NCI-H82 treated with DMSO at 0.1 percent for 48 hours (cell line): Measurements from ENCODE around the gene ATPAF2.

ENCODE experiments used
- DNase-seq: peaks from one replicate; lab custom pipeline; 2025; ENCODE audit not compliant: unreplicated experiment; lab: John Stamatoyannopoulos, UW

Gene ATPAF2

DNA sequence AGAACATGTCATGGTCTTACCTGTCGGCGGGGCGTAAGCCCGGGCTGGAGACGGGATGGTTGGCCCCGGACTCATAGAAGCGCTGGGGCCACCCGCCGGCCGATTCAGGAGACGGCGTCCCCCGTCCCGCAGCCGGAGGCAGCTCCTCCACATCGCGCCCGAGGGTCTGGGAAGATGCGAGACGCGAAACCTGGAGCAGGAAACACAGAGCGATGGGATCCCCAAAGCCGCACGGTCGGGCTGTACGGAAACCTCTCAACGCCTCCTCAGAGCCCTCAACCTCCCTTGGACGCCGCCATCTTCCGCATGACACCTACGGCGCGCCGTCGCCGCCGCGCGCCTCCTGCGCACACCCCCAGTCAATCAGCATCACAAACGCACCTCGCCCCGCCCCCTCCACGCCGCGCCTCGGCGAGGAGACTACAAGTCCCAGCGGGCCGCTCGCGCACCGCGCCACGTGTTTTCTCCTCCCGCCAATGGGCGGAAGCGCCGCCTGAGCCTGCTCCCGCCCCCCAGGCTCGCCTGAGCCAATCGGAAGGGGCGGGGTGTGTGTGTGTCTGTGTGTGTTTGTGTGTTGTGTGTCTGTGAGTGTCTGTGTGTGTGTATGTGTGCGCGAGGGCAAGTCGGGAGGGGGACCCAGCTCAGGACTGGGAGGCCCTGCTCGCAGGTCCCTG lies at the start of gene ATPAF2, which contains the start of gene GID4:
Gene ATPAF2 (minus strand): TSS at position 308 of the 674 bp plus-strand sequence. CDS start 155 bp downstream, at position 153.
Gene GID4 (plus strand): TSS at position 548 of the 674 bp plus-strand sequence. CDS start 57 bp downstream, at position 605.
- DNase-seq: peak; percentile 96

DNA sequence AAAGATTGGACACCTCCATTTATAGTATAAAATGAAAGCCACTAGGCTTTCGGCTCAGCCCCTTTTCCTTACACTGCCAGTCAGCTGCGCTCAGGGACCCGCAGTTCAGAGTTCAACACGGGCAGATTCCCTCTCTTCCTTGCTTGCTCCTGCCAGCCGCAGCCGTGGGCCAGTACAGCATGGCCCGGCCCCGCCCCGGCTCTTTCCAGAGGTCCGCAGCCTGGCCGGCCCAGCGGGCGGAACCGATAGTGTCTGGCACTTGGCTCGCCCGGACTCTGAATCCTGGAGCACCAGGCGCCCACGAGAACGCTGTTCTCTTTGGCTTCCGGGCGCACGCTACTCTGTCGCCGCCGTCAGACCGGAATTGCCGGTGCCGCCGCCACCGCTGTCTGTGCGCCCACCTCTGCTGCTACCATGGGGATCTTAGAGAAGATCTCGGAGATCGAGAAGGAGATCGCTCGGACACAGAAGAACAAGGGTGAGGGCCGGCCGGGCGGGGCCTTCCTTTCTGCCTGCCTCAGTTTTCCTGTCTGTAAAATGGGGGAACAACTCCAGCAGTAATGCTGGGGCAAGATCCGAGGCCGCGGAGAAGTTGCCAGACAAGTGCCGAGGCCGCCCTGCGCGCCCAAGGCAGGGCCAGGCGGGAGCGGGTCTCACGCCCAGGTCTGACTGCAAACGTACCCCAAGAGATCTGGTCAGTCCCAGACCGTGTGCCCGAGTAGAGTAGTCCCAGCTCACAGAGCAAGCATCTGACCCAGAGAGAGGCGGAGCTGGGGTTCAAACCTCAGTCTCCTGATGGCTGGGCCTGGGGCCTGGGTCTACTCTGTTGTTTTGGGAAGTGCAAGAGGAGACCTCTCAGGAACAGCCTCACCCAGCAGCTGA lies 48.9 kb upstream of the ATPAF2 start, which contains the start of gene DRG2:
Gene DRG2 (plus strand): TSS at position 339 of the 882 bp plus-strand sequence. CDS start 76 bp downstream, at position 415.
- DNase-seq: peak; percentile 83

DNA sequence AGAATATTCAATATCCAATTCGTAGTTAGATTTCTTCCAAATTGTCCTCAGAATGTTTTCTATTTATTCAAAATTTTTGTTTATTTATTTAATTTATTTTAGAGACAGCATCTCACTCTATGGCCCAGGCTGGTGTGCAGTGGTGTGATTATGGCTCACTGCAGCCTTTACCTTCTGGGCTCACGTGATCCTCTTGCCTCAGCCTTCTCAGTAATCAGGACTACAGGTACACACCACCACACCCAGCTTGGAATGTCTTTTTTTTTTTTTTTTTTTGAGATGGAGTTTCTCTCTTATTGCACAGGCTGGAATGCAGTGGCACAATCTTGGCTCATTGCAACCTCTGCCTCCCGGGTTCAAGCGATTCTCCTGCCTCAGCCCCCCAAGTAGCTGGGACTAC lies 45.3 kb upstream of the ATPAF2 start:
- no peak for DNase-seq

GRCh38 chr17:18079543-18079942 lies 40.6 kb upstream of the ATPAF2 start:
- DNase-seq: no peak

DNA sequence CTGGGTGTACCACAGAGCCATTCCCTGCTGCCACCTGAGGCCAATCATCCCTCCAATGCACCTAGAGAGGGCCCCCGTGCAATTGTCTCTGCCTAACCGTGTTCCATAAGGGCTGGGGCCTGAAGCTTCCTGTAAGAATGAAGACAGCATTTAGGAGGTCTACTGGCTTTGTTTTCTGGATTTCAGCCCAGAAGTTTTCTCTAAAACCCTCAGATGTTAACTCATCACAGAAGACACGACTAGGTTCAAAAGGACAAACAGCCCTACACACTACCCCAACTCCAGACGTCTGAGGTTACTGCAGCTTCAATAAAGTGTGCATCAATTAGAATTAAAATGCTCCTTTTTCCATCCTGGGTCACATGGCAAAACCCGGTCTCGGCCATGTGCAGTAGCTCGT lies 38.0 kb upstream of the ATPAF2 start:
- peak; percentile 12 for DNase-seq

GRCh38 chr17:18074566-18075272 lies 35.8 kb upstream of the ATPAF2 start:
- no peak for DNase-seq

DNA sequence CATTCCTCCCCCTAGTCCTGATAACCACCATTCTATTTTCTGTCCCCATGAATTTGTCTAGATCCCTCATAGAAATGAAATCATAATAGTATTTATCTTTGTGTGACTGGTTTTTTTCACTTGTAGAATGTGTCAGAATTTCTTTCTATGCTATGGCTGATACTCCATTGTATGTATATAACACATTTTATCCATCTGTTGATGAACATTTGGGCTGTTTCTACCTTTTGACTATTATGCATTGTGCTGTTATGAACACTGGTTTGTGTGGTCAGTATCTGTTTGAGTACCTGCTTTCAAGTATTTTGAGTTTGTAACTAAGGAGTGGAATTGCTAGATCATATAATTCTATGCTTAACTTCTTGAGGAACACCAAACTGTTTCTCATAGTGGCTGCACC lies 32.8 kb upstream of the ATPAF2 start:
- no peak for DNase-seq

DNA sequence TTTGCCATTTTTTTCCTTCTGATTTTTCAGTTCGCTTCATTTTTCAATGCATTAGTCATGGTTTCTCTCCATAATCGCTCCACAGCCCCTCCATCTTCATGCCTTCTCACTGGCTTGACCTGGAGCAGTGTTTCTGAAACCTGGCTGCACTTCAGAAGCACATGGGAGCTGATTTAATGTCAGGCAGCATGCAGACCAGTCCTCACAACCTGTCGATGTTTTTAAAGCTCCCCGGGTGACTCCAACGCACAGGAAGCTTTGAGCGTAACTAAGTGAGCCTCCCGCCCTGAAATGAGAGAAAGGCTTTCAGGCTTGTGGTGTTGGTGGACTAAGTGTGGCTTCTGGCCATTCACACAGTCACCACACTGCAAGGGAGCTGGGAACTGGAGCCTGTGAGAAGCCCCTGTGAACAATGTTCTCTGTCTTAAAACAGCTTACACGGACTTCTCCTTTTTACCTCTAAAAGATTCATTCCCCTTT lies 31.9 kb upstream of the ATPAF2 start:
- peak; percentile 43 for DNase-seq

DNA sequence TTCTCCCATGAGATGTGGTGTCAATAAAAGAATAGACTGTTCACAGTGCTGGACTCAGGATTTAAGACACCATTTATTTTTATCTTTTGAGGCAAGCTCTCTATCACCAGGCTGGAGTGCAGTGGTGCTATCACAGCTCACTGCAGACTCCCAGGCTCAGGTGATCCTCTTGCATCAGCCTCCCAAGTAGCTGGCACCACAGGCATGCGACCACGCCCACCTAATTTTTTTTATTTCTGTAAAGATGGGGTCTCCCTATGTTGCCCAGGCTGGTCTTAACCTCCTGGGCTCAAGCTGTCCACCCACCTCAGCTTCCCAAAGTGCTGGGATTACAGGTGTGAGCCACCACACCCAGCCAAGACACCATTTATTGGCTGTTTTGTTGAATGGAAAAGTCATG lies 30.1 kb upstream of the ATPAF2 start:
- DNase-seq: no peak

DNA sequence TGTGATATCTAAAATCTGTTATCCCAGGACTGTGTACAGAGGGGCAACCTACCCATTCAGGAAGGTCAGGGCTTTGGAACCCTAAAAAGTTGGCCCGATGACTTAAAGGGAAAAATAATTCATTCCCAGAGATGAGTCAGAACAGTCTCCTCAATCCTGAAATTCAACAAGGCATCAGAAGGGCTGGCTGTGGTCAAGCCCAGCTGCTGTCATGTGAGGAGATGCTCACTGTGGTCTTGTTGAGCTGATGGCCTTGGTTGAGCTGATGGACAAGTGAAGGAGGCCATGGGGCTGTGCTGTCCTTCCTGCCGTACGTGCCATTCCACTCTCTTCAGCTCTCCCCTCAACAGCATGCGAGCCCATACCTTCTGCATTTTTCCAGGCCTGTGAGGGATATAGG lies 27.9 kb upstream of the ATPAF2 start:
- no peak for DNase-seq

DNA sequence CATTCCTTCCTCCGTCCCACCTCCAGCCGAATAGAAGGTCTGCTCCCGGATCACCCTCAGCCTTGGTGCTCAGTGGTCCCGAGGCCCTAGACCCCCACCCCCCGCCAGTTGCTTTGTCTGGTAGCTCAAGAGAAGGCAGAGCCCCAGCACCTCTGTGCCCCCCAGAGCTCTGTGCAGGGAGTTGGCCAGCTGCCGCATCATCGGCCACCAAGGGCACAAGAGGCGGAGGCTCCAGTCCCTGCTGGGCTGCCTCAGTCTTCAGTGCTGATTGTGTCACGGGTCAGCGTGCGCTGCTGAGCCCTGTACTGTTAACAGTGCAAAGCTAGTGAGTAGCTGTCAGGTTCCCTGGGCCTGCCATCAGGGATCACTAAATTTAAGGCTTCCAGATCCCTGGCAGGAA lies 26.6 kb upstream of the ATPAF2 start:
- no peak for DNase-seq

- no peak for DNase-seq
Observed at GRCh38 chr17:18064053-18064452, 25.1 kb upstream of the ATPAF2 start.

DNA sequence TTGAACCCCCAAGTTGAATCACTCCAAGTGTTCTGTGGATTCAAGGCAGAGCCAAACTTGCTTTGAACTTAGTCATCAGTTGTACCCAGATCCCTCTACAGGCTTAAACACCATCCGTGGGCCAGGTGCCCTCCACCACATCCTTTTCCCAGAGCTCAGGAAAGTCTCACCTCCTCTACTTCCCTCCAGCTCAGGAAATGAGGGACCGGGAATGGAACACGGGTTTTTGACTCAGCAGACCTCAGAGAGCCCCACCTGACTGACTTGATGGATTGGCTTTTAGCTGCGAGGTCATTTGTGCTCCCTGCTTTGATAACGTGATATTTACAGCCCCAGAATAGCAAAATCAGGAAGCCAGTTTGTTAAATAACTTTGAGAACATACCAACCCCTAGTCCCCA lies 20.3 kb upstream of the ATPAF2 start:
- DNase-seq: no peak

DNA sequence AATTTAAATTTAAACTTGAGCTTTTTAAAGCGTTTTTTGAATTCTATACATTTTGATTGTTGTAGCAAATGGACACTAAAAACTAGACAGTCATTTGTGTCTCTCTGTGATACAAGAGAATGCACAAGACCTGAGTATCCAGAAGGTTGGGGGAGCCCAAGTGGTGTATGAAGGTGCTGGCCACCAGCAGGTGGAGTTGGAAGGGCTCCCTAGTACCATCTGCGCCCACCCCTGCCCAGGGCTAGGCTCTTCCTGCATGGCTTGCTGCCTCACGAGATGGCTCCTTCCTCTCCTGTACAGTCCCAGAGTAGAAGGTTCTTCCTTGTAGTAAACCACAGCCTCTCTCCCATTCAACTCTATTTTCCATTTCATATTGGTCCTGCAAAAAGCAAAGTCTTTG lies 17.2 kb upstream of the ATPAF2 start:
- DNase-seq: no peak

- no peak for DNase-seq
Observed at GRCh38 chr17:18055597-18055996, 16.6 kb upstream of the ATPAF2 start.

DNA sequence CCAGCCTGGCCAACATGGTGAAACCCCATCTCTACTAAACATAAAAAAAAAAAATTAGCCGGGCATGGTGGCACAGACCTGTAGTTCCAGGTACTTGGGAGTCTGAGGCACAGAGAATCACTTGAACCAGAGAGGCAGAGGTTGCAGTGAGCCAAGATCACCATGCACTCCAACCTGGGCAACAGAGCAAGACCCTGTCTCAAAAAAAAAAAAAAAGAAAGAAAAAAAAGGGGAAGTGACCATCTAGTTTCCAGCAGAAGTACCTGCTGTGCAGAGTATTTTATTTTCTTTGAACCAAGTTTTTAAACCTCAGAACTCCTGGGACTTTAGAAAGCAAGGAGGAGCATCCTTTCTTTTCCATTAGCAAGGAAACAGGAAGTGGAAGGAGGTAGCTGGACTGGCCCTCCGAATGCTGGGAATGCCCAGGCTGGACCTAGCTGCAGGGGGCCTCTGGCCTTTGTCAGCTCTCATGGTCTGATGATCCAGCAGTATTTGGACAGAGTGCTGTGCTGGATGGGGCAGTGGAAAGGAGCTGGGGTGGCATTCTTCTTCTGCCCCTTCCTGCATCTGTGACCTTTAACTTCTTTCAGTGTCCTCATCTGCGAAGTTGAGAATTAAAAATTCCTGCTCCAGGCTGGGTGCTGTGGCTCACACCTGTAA lies 6.9 kb upstream of the ATPAF2 start:
- no peak for DNase-seq

DNA sequence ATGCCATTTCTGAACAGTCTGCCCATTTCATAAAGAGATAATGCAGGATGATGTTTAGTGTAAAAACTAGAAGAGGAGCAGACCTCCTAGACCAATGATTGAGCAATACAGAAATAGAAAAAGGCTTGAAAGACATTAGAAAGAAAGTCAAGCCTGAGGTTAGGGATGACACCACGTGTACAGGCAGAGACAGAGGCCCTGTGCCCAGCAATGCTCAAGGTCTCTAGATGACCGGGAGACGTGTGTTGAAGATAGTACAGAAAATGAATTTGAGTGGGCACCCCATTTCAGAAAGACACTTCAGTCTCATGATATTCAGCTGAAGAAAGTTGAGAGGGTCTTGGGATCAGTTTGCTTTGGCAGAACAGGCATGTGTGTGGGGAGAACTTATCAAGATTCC lies 5.6 kb upstream of the ATPAF2 start:
- DNase-seq: no peak

GRCh38 chr17:18043491-18043890 lies 4.5 kb upstream of the ATPAF2 start:
- peak; percentile 10 for DNase-seq

DNA sequence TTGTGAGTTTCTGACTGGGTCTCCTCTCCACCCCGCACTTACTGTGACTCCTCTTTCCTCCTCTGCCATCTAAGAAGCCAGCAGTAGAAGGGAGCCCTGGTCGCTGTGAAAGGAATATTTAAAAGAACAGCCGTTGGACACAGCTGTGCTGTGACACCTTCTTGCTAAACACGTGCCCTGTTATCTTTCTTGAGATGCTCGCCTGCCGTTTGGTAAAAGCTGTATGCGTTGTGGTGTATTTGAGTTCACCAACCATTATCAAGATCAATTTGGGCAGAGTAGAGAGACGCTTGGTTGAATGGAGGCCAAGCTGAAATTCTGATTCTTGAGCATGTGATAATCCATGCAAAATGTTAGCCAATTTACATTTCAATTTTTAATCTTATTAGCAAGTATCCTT lies 4.0 kb upstream of the ATPAF2 start:
- DNase-seq: no peak

DNA sequence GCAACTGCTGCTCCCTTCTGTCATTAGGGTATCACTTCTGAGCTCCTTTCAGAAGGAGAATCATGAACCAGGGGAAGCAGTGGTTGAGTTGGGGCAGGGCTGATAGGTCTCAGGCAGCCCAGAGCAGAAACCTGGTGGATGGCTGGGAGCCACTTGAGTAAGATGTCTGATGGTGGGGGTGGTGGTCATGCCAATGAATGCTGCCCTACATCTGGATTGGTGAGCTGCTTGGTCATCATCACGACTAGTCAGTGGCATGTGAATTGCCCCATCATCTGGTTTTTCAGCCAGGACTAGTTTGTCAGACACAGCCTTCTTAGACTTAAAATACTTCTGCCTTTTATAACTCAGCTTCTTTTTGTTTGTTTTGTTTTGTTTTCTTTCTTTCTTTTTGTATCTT lies 2.8 kb upstream of the ATPAF2 start:
- DNase-seq: no peak
